RWPE1 (cell line): ENCODE data around the gene CAMK1D.

Experiments
- CTCF ChIA-PET: fragments of 350-600 bp; sonication (Branson Sonifier 250); formaldehyde crosslinking; extraction: SDS; loops from one replicate; lab custom pipeline; 2021; lab: Yijun Ruan, JAX
- POLR2A ChIA-PET: fragments of 400-600 bp; formaldehyde crosslinking; extraction: SDS; loops from one replicate; lab custom pipeline; 2020; ENCODE audit warnings: antibody characterized with exemption; ENCODE audit not compliant: low non-redundant PET; lab: Yijun Ruan, JAX
- DNase-seq: peaks from one replicate; pipeline ENCODE4 v3.0.0; 2012; ENCODE audit warnings: low spot score
- H3K27ac ChIP-seq: fragments of 450-650 bp; 2 replicates; pipeline ENCODE4 v1.5.1; 2017
- TF ChIP-seq, protein P1 (sequence below): fragments of 450-650 bp; conservative IDR thresholded peaks from 2 replicates; pipeline ENCODE4 v1.5.1; 2017; ENCODE audit warnings: low read depth, mild to moderate bottlenecking

CAMK1D gene

DNA sequence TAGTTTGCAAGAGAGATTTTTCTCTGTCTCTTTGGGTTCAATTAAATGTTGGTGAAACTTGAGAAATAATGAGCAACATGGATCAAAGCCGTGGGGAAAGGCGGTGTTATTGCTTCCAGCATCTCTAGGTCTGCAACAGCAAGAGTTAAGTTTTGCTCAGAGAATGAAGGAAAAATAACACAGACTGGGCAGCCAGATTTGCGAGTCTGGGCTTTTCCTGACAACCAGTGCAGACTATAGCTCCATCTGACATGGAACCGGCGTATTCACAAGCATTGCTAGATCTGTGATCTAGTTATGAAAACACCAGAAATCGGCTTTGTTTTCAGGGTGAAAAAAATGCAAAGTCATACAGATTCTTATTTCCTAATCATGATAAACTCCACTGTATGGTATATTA lies 110.4 kb downstream of the CAMK1D start:
- no peak overlapping the region for H3K27ac ChIP-seq
- TF ChIP-seq, protein P1, sequence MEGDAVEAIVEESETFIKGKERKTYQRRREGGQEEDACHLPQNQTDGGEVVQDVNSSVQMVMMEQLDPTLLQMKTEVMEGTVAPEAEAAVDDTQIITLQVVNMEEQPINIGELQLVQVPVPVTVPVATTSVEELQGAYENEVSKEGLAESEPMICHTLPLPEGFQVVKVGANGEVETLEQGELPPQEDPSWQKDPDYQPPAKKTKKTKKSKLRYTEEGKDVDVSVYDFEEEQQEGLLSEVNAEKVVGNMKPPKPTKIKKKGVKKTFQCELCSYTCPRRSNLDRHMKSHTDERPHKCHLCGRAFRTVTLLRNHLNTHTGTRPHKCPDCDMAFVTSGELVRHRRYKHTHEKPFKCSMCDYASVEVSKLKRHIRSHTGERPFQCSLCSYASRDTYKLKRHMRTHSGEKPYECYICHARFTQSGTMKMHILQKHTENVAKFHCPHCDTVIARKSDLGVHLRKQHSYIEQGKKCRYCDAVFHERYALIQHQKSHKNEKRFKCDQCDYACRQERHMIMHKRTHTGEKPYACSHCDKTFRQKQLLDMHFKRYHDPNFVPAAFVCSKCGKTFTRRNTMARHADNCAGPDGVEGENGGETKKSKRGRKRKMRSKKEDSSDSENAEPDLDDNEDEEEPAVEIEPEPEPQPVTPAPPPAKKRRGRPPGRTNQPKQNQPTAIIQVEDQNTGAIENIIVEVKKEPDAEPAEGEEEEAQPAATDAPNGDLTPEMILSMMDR = no peak
- POLR2A ChIA-PET = no interaction called here
- CTCF ChIA-PET = no interaction called here
- no peak for DNase-seq

DNA sequence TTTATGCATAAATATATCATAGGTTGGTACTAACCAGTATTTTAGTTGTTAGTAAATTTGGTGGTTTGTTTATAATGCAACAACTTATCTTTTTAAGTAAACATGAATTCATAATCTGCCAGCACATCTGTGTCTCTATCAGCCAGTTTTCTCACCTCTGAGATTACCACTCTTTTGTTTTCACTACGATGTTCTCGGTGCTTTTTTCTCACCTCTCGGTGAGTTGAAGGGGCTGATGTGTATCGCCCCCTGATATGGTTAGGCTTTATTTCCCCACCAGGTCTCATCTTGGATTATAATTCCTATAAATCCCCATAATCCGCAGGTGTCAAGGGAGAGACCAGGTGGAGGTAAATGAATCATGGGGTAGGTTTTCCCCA lies 114.1 kb downstream of the CAMK1D start:
- TF ChIP-seq, protein P1 = no peak
- H3K27ac ChIP-seq = no peak overlapping the region
- CTCF ChIA-PET = no interaction called here
- DNase-seq = no peak
- POLR2A ChIA-PET = no interaction called here

DNA sequence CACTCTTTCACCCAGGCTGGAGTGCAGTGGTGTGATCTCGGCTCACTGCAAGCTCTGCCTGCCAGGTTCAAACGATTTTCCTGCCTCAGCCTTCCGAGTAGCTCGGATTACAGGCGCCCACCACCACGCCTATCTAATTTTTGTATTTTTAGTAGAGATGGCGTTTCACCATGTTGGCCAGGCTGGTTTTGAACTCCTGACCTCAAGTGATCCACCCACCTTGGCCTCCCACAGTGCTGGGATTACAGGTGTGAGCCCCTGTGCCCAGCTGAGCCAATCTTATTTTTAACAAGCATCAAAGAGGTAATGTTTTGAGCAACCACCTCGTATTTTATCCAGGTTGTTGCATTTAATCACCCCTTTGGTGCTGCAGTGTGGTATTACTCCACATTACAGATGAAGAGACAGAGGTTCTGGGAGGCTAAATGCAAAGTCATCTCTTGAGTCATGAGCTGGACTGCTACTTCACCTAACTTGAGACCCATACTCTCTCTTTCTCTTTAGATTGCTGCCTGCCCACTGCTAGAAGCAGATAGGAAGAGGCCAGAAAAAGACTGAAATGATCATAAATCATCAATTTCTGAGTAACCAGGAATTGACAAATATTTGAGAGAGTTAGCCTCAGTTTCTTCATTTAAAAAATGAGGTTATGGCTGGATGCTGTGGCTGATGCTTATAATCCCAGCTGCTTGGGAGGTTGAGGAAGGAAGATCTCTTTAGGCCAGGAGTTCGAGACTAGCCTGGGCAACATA lies 116.2 kb downstream of the CAMK1D start:
- H3K27ac ChIP-seq = no peak overlapping the region
- DNase-seq = no peak
- TF ChIP-seq, protein P1 = no peak
- POLR2A ChIA-PET = no interaction called here
- CTCF ChIA-PET = no interaction called here

DNA sequence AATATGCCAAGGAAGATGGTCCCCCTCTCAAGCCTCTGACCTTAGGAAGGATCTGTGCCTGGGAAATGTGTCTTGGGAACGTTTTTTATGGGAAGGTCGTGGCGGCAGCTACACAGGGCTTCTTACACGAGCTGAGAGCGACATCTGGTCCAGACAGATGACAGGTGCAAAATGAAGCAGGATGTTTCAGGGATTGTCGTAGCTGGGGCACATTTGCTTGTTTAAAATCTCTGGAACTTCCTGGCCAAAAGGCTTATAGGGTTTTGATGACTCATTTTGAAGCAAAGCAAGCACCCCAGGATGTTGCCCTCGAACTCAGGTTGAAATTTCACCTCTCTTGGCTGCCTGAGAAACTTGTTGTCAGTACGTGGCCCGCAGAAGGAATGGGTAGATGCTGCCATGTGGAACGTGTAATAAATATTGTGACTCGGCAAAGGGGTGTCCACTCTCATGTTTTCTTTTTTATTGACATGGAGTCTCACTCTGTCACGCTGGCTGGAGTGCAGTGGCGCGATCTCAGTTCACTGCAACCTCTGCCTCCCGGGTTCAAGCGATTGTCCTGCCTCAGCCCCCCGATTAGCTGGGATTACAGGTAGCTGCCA lies 117.5 kb downstream of the CAMK1D start:
- ChIA-PET CTCF (no interaction called here), POLR2A (no interaction called here)
- H3K27ac ChIP-seq = no peak overlapping the region
- DNase-seq = no peak
- TF ChIP-seq, protein P1 = no peak

DNA sequence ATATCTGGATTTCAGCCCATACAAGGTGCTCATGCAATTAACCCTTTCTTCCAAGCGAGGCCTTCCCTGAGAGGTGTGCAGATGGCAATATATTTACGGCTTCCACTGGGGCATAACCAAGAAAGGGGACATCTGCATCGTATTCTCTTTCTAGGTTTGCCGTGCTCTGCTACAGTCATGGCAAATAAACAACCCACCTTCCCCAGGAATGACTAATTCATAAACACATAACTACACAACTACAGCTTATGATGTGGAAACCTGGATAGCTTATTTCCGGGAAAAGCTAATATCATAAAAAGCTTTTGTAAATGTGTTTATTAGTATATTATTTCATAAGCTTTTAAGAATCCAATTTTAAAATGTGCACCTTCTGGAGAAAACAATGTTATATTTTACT lies 120.0 kb downstream of the CAMK1D start:
- no peak overlapping the region for H3K27ac ChIP-seq
- ChIA-PET CTCF (no interaction called here), POLR2A (no interaction called here)
- TF ChIP-seq, protein P1 = no peak
- DNase-seq = no peak

DNA sequence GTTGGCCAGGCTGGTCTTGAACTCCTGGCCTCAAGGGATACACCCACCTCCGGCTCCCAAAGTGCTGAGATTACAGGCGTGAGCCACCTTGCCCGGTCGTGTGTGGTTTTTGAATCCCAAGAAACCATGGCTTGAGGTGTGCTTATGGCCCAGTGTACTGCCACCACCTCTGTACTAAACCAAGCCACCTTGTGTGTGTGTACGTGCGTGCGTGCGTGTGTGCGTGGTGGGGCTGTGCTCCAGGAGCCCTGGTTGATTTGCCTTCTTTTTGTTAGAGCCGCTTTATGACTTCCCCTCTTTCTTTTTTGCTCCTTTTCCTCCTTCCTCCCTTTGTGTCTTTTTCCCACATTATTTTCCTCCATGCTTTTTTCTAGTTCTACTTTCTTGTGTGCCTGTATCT lies 121.4 kb downstream of the CAMK1D start:
- ChIA-PET CTCF (no interaction called here), POLR2A (no interaction called here)

More for the DNA sequence above, 121.4 kb downstream of the CAMK1D start:
- no peak for DNase-seq
- TF ChIP-seq, protein P1 = no peak
- no peak overlapping the region for H3K27ac ChIP-seq
